ENCODE results near the gene DSTN. TPM values are rescaled to one million over a fixed set of nuclear protein-coding genes. Genes with fewer than 3 reads are reported as not detected.

The DSTN gene
- total and polyA plus RNA-seq, 2 donors (not counting 3 experiments of a cell fraction or from before 2014, with no cell fraction given) = 66.1 to 300 TPM

- dilution Hi-C loops (cut with MboI; ENCODE audit: extremely low pct_ligation_motif_present, low sequenced_read_pairs) = no loop called here
- CTCF ChIA-PET = interaction anchor here (0.7 to 3.8 kb wide), 18 partner anchors 8 to 342 kb away, joined by 3 to 51 read pairs (median 4); partner anchors contain the start of gene RRBP1
- FAIRE-seq = no peak
Measured at GRCh38 chr20:17653835-17654648, 84.2 kb downstream of the DSTN start.

GRCh38 chr20:17654649-17655285 is 84.9 kb downstream of the DSTN start:
- no TSS peak for BruUV-seq (replicated peaks)
- peak; percentile 68 for FAIRE-seq
- H3K79me2 ChIP-seq (ENCODE audit: control insufficient read depth, insufficient read depth, low read length) = peaks cover 42% of the 10 kb centered on the region
- CTCF ChIA-PET = interaction anchor here (0.7 to 3.8 kb wide), 18 partner anchors 9 to 342 kb away, joined by 3 to 51 read pairs (median 4); partner anchors contain the start of gene RRBP1
- no peak overlapping the region for H2AFZ ChIP-seq (ENCODE audit: low read depth, low read length)
- dilution Hi-C loops (cut with MboI; ENCODE audit: extremely low pct_ligation_motif_present, low sequenced_read_pairs) = no loop called here
- peaks cover 5% of the 10 kb centered on the region for H3K4me1 ChIP-seq (ENCODE audit: control insufficient read depth, extremely low read depth, insufficient read depth, low read length)
- H3K36me3 ChIP-seq (ENCODE audit: control insufficient read depth in 2 of 2, extremely low read depth in 1 of 2, insufficient read depth in 2 of 2, low read length in 2 of 2) = peaks cover 20 to 26% of the 10 kb centered on the region in 2 experiments
- H3K9me3 ChIP-seq (replicated peaks; ENCODE audit: control insufficient read depth, insufficient read depth, low read length) = no peaks in the 10 kb centered on the region
- intact Hi-C loops (cut with micrococcal nuclease) = loop anchor here (1.0 kb wide), 5 partner anchors 11 to 342 kb away; partner anchors contain the start of gene RRBP1
- no peak for TF ChIP-seq JUN (IDR thresholded peaks at IDR 0.05; ENCODE audit: borderline replicate concordance, insufficient read depth, insufficient read length, low read depth)
- peak; percentile 75 to 78 for TF ChIP-seq CTCF (IDR thresholded peaks at IDR 0.05; ENCODE audit: extremely low read depth in 1 of 2, insufficient read depth in 1 of 2, low read depth in 1 of 2, low read length in 2 of 2)
- TF ChIP-seq POLR2A (IDR thresholded peaks at IDR 0.05; ENCODE audit: low read depth, low read length) = no peak
- TF ChIP-seq MYC (IDR thresholded peaks at IDR 0.05; ENCODE audit: low read depth, low read length) = no peak
- POLR2A ChIA-PET = no interaction called here
- no peaks in the 10 kb centered on the region for H4K20me1 ChIP-seq (replicated peaks; ENCODE audit: control insufficient read depth, extremely low read depth, insufficient read depth, low read length)
- H3K27ac ChIP-seq (ENCODE audit: insufficient read depth, low read depth, low read length) = peak overlapping the region; percentile 29
- H3K4me3 ChIP-seq (replicated peaks in 1 of 3; ENCODE audit: insufficient read depth in 1 of 3, low read depth in 1 of 3, low read length in 3 of 3) = no peak overlapping the region
- DNase-seq (ENCODE audit: low read depth, low spot score) = peak; percentile 66
- no peaks in the 10 kb centered on the region for H3K9me1 ChIP-seq (replicated peaks; ENCODE audit: control insufficient read depth, extremely low read depth, insufficient read depth, low read length)
- no peak overlapping the region for H3K4me2 ChIP-seq (ENCODE audit: insufficient read depth, low read length)
- H3K27me3 ChIP-seq (ENCODE audit: control insufficient read depth in 2 of 2, insufficient read depth in 2 of 2, low read length in 2 of 2) = no peaks in the 10 kb centered on the region
- H3K9ac ChIP-seq (replicated peaks; ENCODE audit: extremely low read depth, insufficient read depth, low read length) = no peak overlapping the region

More at GRCh38 chr20:17653835-17654648, 84.2 kb downstream of the DSTN start:
- H3K27ac ChIP-seq (ENCODE audit: insufficient read depth, low read depth, low read length) = no peak overlapping the region
- no peak overlapping the region for H3K4me2 ChIP-seq (ENCODE audit: insufficient read depth, low read length)
- intact Hi-C loops (cut with micrococcal nuclease) = no loop called here
- H3K9ac ChIP-seq (replicated peaks; ENCODE audit: extremely low read depth, insufficient read depth, low read length) = no peak overlapping the region
- H3K9me1 ChIP-seq (replicated peaks; ENCODE audit: control insufficient read depth, extremely low read depth, insufficient read depth, low read length) = no peaks in the 10 kb centered on the region
- H2AFZ ChIP-seq (ENCODE audit: low read depth, low read length) = no peak overlapping the region
- H3K79me2 ChIP-seq (ENCODE audit: control insufficient read depth, insufficient read depth, low read length) = peaks cover 48% of the 10 kb centered on the region
- BruUV-seq (replicated peaks) = no TSS peak
- no peaks in the 10 kb centered on the region for H3K27me3 ChIP-seq (ENCODE audit: control insufficient read depth in 2 of 2, insufficient read depth in 2 of 2, low read length in 2 of 2)
- no peak for DNase-seq (ENCODE audit: low read depth, low spot score)
- POLR2A ChIA-PET = interaction anchor here (0.6 kb wide), 1 partner anchor 484 kb away, joined by 3 read pairs; no protein-coding TSS in a partner anchor
- H3K4me1 ChIP-seq (ENCODE audit: control insufficient read depth, extremely low read depth, insufficient read depth, low read length) = peaks cover 5% of the 10 kb centered on the region
- H4K20me1 ChIP-seq (replicated peaks; ENCODE audit: control insufficient read depth, extremely low read depth, insufficient read depth, low read length) = no peaks in the 10 kb centered on the region
- H3K4me3 ChIP-seq (replicated peaks in 1 of 3; ENCODE audit: insufficient read depth in 1 of 3, low read depth in 1 of 3, low read length in 3 of 3) = no peak overlapping the region
- H3K36me3 ChIP-seq (ENCODE audit: control insufficient read depth in 2 of 2, extremely low read depth in 1 of 2, insufficient read depth in 2 of 2, low read length in 2 of 2) = peaks cover 18 to 28% of the 10 kb centered on the region in 2 experiments
- no peak for TF ChIP-seq MAX (IDR thresholded peaks at IDR 0.05; ENCODE audit: insufficient read depth, insufficient read length)
- no peak for TF ChIP-seq FOS (IDR thresholded peaks at IDR 0.05; ENCODE audit: borderline replicate concordance, insufficient read depth, low read length)
- TF ChIP-seq GATA2 (IDR thresholded peaks at IDR 0.05; ENCODE audit: insufficient read depth, insufficient read length, low read depth, low read length) = no peak
- TF ChIP-seq JUN (IDR thresholded peaks at IDR 0.05; ENCODE audit: borderline replicate concordance, insufficient read depth, insufficient read length, low read depth) = no peak
- TF ChIP-seq POLR2A (IDR thresholded peaks at IDR 0.05; ENCODE audit: low read depth, low read length) = no peak
- TF ChIP-seq EZH2 (IDR thresholded peaks at IDR 0.05; ENCODE audit: borderline replicate concordance, low read depth, low read length, severe bottlenecking) = no peak
- H3K9me3 ChIP-seq (replicated peaks; ENCODE audit: control insufficient read depth, insufficient read depth, low read length) = no peaks in the 10 kb centered on the region

Measured in endothelial cell of umbilical vein (primary cell).